Cardiac fibroblast (primary cell): ENCODE data around the gene HPS5.
A peak's percentile ranks its signal among the peaks of the same experiment; 100 is the strongest.

Experiments
- DNase-seq, 2 donors: peaks; one replicate each; pipeline versions ENCODE4 v3.0.0 to v3.0.0-alpha.2; 2010; ENCODE audit warnings: low read depth in 2 of 2
- H3K4me3 ChIP-seq, 2 donors: replicated peaks in 1 of 2; 1 replicate in 1 of 2; 2 replicates in 1 of 2; pipeline ENCODE4 v1.5.1; 2011; ENCODE audit warnings: low read depth in 2 of 2, low read length in 2 of 2, mild to moderate bottlenecking in 2 of 2, moderate library complexity in 1 of 2
- CTCF ChIP-seq: IDR thresholded peaks from one replicate; pipeline ENCODE4 v1.5.1; 2011; ENCODE audit warnings: low read depth, mild to moderate bottlenecking, low read length, inconsistent platforms

HPS5 gene

GRCh38 chr11:18321578-18321968 lies 367 bp downstream of the HPS5 start:
- peak overlapping the region; percentile 65 to 77 for H3K4me3 ChIP-seq
- peak in 1 of 2 donors; percentile 10 for DNase-seq

GRCh38 chr11:18320617-18321016 lies 1.3 kb downstream of the HPS5 start:
- TF ChIP-seq CTCF: no peak
- H3K4me3 ChIP-seq: peak overlapping the region in 1 of 2 donors; percentile 65
- no peak for DNase-seq

More at GRCh38 chr11:18321578-18321968, 367 bp downstream of the HPS5 start:
- TF ChIP-seq CTCF: no peak

- no peak for DNase-seq
- no peak for TF ChIP-seq CTCF
- H3K4me3 ChIP-seq: no peak overlapping the region
These were observed 2.0 kb downstream of the HPS5 start for GRCh38 chr11:18319914-18320313.

- DNase-seq: no peak
- TF ChIP-seq CTCF: no peak
- H3K4me3 ChIP-seq: no peak overlapping the region
These were observed 4.4 kb downstream of the HPS5 start for GRCh38 chr11:18317551-18317950.

GRCh38 chr11:18315893-18316292 lies 6.0 kb downstream of the HPS5 start:
- DNase-seq: no peak
- TF ChIP-seq CTCF: no peak
- H3K4me3 ChIP-seq: no peak overlapping the region

GRCh38 chr11:18314784-18315523 lies 7.0 kb downstream of the HPS5 start:
- TF ChIP-seq CTCF: no peak

More at GRCh38 chr11:18314784-18315523, 7.0 kb downstream of the HPS5 start:
- peak in 1 of 2 donors; percentile 34 for DNase-seq
- H3K4me3 ChIP-seq: no peak overlapping the region
